Activated CD4-positive, alpha-beta T cell treated with anti-CD3 and anti-CD28 coated beads, Interleukin-2, amount 50 U/mL, for 24 hours (primary cell): ENCODE data around the gene ENPP1.
A peak's percentile ranks its signal among the peaks of the same experiment; 100 is the strongest.
"Not testable (repeated sequence)": the region's sequence is repeated elsewhere in the genome, so short reads cannot be mapped to it uniquely, and the experiment has no call there.

ENCODE experiments used
- DNase-seq, 2 donors: peaks; one replicate each; pipeline ENCODE4 v3.0.0-alpha.2; 2020; ENCODE audit warnings: low read depth in 1 of 2, low spot score in 1 of 2

The ENPP1 gene

GRCh38 chr6:131911951-131912350 is 104.1 kb downstream of the ENPP1 start:
- no peak for DNase-seq

GRCh38 chr6:131914234-131914633 is 106.4 kb downstream of the ENPP1 start:
- no peak for DNase-seq

GRCh38 chr6:131914967-131915751 is 107.3 kb downstream of the ENPP1 start:
- peak in 1 of 2 donors; percentile 45 for DNase-seq

GRCh38 chr6:131916091-131916796 is 108.4 kb downstream of the ENPP1 start:
- DNase-seq = not testable (repeated sequence)

GRCh38 chr6:131916847-131917246 is 109.0 kb downstream of the ENPP1 start:
- no peak for DNase-seq

GRCh38 chr6:131917318-131917717 is 109.5 kb downstream of the ENPP1 start:
- no peak for DNase-seq

GRCh38 chr6:131917763-131918649 is 110.2 kb downstream of the ENPP1 start:
- DNase-seq = no peak

- no peak for DNase-seq
Measured at GRCh38 chr6:131918650-131919355, 111.0 kb downstream of the ENPP1 start.

- DNase-seq = no peak
Measured at GRCh38 chr6:131920656-131921055, 112.8 kb downstream of the ENPP1 start.

- DNase-seq = peak in 1 of 2 donors; percentile 16
Measured at GRCh38 chr6:131923356-131923755, 115.5 kb downstream of the ENPP1 start.

- no peak for DNase-seq
Measured at GRCh38 chr6:131924881-131925474, 117.2 kb downstream of the ENPP1 start.

- DNase-seq = no peak
Measured at GRCh38 chr6:131929264-131929663, 121.4 kb downstream of the ENPP1 start.

GRCh38 chr6:131929976-131930375 is 122.2 kb downstream of the ENPP1 start:
- DNase-seq = no peak

GRCh38 chr6:131931063-131931750 is 123.4 kb downstream of the ENPP1 start:
- DNase-seq = no peak

GRCh38 chr6:131936156-131936555 is 128.3 kb downstream of the ENPP1 start:
- DNase-seq = no peak

GRCh38 chr6:131937226-131937625 is 129.4 kb downstream of the ENPP1 start:
- no peak for DNase-seq

- no peak for DNase-seq
Measured at GRCh38 chr6:131937703-131938631, 130.1 kb downstream of the ENPP1 start.
